OCI-LY3 (cell line): ENCODE data around the gene ABLIM3.

Experiments
- CTCF ChIP-seq: fragments of 200-600, 300-600 bp; sonication (generic); IDR thresholded peaks from 2 replicates; pipeline ENCODE4 v1.5.1; 2014; ENCODE audit warnings: antibody characterized with exemption, low read length, low read depth
- EZH2phosphoT487 ChIP-seq: fragments of 200-600 bp; shearing (Covaris generic); IDR thresholded peaks from 2 replicates; pipeline ENCODE4 v1.6.1; 2018; ENCODE audit warnings: antibody characterized with exemption, mixed run types, low read depth

- no peak for TF ChIP-seq CTCF
- no peak for TF ChIP-seq EZH2phosphoT487
Observed at GRCh38 chr5:149099920-149100319, 41.4 kb upstream of the ABLIM3 start.
